ENCODE measurements around the gene KIF3A. TPM values are rescaled to one million over a fixed set of nuclear protein-coding genes. Genes with fewer than 3 reads are reported as not detected.

KIF3A gene
- total RNA-seq, 6 donors from 2014 or later: 10.3 to 22.3 (median 17.0) TPM

- no peak for ATAC-seq (ENCODE audit: low FRiP score in 2 of 2)
- no peak for DNase-seq
- Histone ChIP-seq H3K27ac (no peak overlapping the region), H3K4me3 (no peak overlapping the region), H3K4me1 (peaks cover 0 to 6% (median 0%) of the 10 kb centered on the region in 4 donors), H3K36me3 (no peaks in the 10 kb centered on the region), H3K27me3 (no peaks in the 10 kb centered on the region), H3K9me3 (no peaks in the 10 kb centered on the region)
- TF ChIP-seq POLR2AphosphoS5 (IDR thresholded peaks at IDR 0.05) (no peak), CTCF (IDR thresholded peaks at IDR 0.05) (no peak), POLR2A (IDR thresholded peaks at IDR 0.05) (no peak), EP300 (IDR thresholded peaks at IDR 0.05) (no peak)
- 88 to 90% methylated on average over 7 of the region's 7 CpGs for WGBS, 2 donors
Measured at GRCh38 chr5:132689513-132689912, 47.8 kb downstream of the KIF3A start.

GRCh38 chr5:132688536-132689339 lies 48.6 kb downstream of the KIF3A start:
- Histone ChIP-seq H3K36me3 (no peaks in the 10 kb centered on the region), H3K27me3 (no peaks in the 10 kb centered on the region), H3K4me3 (no peak overlapping the region), H3K4me1 (peaks cover 0 to 6% (median 0%) of the 10 kb centered on the region in 4 donors), H3K9me3 (no peaks in the 10 kb centered on the region), H3K27ac (no peak overlapping the region)
- no peak for TF ChIP-seq CTCF (IDR thresholded peaks at IDR 0.05)
- TF ChIP-seq EP300 (IDR thresholded peaks at IDR 0.05): no peak
- TF ChIP-seq POLR2A (IDR thresholded peaks at IDR 0.05): no peak
- TF ChIP-seq POLR2AphosphoS5 (IDR thresholded peaks at IDR 0.05): no peak
- no peak for ATAC-seq (ENCODE audit: low FRiP score in 2 of 2)
- 29 to 39% methylated on average over 7 of the region's 7 CpGs for WGBS, 2 donors
- no peak for DNase-seq

GRCh38 chr5:132687995-132688394 lies 49.4 kb downstream of the KIF3A start:
- no peak for ATAC-seq (ENCODE audit: low FRiP score in 2 of 2)
- TF ChIP-seq POLR2A (IDR thresholded peaks at IDR 0.05) (no peak), CTCF (IDR thresholded peaks at IDR 0.05) (no peak), POLR2AphosphoS5 (IDR thresholded peaks at IDR 0.05) (no peak), EP300 (IDR thresholded peaks at IDR 0.05) (no peak)

GRCh38 chr5:132686193-132686592 lies 51.2 kb downstream of the KIF3A start:
- peaks cover 0 to 6% (median 0%) of the 10 kb centered on the region in 4 donors for H3K4me1 ChIP-seq
- TF ChIP-seq POLR2AphosphoS5 (IDR thresholded peaks at IDR 0.05) (no peak), EP300 (IDR thresholded peaks at IDR 0.05) (no peak), CTCF (IDR thresholded peaks at IDR 0.05) (no peak), POLR2A (IDR thresholded peaks at IDR 0.05) (no peak)
- ATAC-seq (ENCODE audit: low FRiP score in 2 of 2): no peak
- H3K36me3 ChIP-seq: no peaks in the 10 kb centered on the region
- WGBS, 2 donors: 93 to 95% methylated on average over 3 of the region's 3 CpGs
- H3K9me3 ChIP-seq: no peaks in the 10 kb centered on the region
- H3K4me3 ChIP-seq: no peak overlapping the region
- no peaks in the 10 kb centered on the region for H3K27me3 ChIP-seq
- DNase-seq: no peak
- H3K27ac ChIP-seq: no peak overlapping the region

More at GRCh38 chr5:132687995-132688394, 49.4 kb downstream of the KIF3A start:
- no peak overlapping the region for H3K4me3 ChIP-seq
- H3K4me1 ChIP-seq: peaks cover 0 to 6% (median 0%) of the 10 kb centered on the region in 4 donors
- no peaks in the 10 kb centered on the region for H3K27me3 ChIP-seq
- 85 to 86% methylated on average over 5 of the region's 5 CpGs for WGBS, 2 donors
- H3K36me3 ChIP-seq: no peaks in the 10 kb centered on the region
- no peak for DNase-seq
- H3K27ac ChIP-seq: no peak overlapping the region
- no peaks in the 10 kb centered on the region for H3K9me3 ChIP-seq
